T-helper 9 cell (primary cell): ENCODE measurements around the gene SAA2.
"Not testable (repeated sequence)": the region's sequence is repeated elsewhere in the genome, so short reads cannot be mapped to it uniquely, and the experiment has no call there.

Experiments
- DNase-seq: peaks from one replicate; pipeline ENCODE4 v3.0.0-alpha.2; 2020

Gene SAA2

GRCh38 chr11:18247191-18247581 is 1.3 kb downstream of the SAA2 start:
- not testable (repeated sequence) for DNase-seq

DNA sequence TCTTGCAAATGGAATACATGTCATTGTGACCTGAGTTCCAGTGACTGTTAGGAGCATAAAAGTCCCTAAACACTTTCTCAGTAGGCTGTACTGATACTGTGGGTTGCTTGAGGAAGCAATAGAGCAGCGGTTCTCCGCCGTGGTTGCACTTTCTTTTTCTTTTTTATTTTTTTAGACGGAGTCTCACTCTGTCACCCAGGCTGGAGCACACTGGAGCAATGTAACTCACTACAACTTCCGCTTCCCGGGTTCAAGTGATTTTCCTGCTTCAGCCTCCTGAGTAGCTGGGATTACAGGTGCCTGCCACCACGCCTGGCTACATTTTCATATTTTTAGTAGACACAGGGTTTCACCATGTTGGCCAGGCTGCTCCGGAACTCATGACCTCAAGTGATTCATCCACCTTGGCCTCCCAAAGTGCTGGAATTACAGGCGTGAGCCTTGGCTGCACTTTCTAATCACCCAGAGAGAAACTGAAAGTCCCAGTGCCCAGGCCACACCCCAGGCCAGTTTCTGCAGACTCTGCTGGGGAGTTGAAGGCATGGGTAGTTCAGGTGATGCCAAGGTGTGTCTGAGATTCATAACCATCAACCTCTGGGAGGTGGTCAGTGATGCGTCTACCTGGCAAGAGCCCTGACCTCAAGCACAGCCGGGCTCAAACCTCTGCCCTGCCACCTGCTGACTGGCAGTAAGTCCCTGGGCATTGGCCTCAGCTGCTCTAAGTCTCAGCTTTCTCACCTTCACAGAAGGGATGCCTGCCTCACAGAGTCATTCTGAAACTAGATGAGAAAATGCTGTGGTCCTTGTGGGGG is 1.9 kb downstream of the SAA2 start:
- DNase-seq = not testable (repeated sequence)

GRCh38 chr11:18245396-18245795 is 3.1 kb downstream of the SAA2 start:
- DNase-seq = no peak

GRCh38 chr11:18243783-18244362 is 4.6 kb downstream of the SAA2 start:
- peak; percentile 34 for DNase-seq

- no peak for DNase-seq
Measured at GRCh38 chr11:18239655-18240054, 8.8 kb downstream of the SAA2 start.

DNA sequence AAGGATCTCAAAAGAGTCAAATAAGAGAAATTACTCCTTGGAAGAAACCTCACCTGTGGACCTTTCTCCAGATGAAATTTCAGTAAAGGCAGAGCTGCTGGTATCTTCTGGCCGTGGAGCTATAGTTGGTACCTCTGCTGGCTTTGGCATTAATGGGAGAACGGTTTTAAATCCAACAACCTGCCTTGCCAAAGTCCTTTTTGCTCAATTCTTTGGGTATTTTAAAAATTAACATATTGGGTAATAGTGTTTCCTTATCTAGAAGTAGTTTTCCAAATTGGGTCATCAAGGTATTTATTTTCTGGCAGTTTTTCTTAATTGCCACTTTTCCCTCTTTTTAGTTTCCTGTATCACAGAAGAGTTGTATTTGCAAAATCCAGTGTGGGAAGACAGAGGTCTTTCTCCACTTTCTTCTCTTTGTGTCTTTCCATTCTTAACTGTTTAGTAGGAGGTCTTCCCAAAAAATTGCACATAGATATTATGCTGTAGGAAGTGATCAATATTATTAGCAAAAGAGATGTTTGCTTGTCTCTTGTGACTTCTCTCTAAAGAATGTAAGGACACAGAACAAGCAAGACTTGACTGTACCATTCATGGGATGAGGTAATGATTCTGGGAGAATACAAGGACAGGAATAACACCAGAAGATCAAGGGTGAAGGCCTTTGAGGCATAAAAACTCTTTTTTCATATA is 11.7 kb downstream of the SAA2 start, which contains the start of gene SAA4:
SAA4 (minus strand) TSS at position 139 of the 693 bp plus-strand sequence. CDS start 876 bp downstream, outside the sequence.
- no peak for DNase-seq

- DNase-seq = no peak
Measured at GRCh38 chr11:18235394-18236334, 12.8 kb downstream of the SAA2 start.

DNA sequence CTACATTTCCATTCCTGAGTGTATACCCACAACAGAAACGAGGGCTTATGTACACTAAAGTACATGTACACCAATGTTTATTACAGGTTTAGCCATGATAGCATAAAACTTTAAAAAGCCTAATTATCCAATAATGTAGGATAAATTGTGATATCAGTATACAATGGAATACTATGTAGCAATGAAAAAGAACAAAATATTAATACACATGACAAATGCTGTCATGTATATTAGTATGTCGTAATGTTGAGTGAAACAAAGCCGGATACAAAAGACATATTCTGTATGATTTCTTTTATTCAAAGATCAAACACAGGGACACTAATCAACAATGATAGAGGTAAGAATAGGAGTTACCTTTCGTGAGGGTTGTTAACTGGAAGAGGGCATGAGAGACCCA is 14.6 kb downstream of the SAA2 start:
- DNase-seq = no peak

GRCh38 chr11:18230859-18231258 is 17.6 kb downstream of the SAA2 start:
- DNase-seq = no peak

DNA sequence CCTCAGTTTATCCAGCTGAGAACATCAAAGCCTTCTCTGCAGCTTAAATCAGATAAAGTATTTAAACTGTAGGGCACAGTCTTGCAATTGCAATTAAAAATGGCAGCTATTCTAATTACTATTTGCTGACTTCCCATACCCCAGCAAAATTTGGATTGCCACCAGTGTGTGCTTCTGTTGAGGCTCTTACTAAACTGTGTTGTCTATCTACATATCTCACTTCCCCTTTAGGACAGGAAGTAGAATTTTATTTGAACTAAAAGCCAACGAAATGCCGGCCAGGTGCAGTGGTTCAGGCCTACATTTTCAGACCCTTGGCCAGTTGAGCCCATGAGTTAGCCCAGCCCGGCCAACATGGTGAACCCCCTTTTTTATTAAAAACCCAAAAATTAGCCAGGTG is 19.0 kb downstream of the SAA2 start:
- DNase-seq = no peak

- no peak for DNase-seq
Measured at GRCh38 chr11:18225913-18226312, 22.6 kb downstream of the SAA2 start.

- DNase-seq = no peak
Measured at GRCh38 chr11:18223591-18224387, 24.7 kb downstream of the SAA2 start.

GRCh38 chr11:18222814-18223421 is 25.6 kb downstream of the SAA2 start:
- DNase-seq = no peak

- DNase-seq = no peak
Measured at GRCh38 chr11:18221274-18221876, 27.1 kb downstream of the SAA2 start.

- DNase-seq = no peak
Measured at GRCh38 chr11:18209058-18209457, 39.4 kb downstream of the SAA2 start.

- no peak for DNase-seq
Measured at GRCh38 chr11:18204771-18205170, 43.7 kb downstream of the SAA2 start.

DNA sequence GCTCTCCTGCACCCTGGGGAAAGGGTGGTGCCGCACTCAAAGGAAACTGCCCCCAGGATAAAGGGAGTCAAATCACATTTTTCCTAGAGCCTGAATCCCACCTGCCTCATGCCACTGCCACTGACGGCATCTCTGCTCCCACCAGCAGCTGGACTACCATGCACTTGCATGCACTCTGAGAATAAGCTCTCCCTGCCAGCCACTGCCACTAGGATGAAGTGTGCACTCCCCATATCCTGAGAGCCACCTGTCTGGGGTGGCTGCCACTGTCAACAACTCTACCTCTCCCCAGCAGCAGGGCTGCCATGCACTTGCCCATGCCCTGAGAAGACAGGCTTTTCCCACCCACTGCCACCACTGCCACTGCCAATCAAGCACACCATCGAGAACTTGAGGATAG is 44.2 kb downstream of the SAA2 start:
- DNase-seq = no peak

- DNase-seq = no peak
Measured at GRCh38 chr11:18203723-18204122, 44.7 kb downstream of the SAA2 start.

DNA sequence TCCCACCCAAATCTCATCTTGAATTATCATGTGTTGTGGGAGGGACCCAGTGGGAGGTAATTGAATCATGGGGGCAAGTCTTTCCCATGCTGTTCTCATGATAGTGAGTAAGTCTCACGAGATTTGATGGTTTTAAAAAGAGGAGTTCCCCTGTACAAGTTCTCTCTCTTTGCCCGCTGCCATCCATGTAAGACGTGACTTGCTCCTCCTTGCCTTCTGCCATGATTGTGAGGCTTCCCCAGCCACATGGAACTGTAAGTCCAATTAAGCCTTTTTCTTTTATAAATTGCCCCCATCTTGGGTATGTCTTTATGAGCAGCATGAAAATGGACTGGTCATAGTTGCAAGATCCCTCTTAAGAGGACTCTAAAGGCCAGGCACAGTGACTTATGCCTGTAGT is 50.7 kb downstream of the SAA2 start:
- not testable (repeated sequence) for DNase-seq

DNA sequence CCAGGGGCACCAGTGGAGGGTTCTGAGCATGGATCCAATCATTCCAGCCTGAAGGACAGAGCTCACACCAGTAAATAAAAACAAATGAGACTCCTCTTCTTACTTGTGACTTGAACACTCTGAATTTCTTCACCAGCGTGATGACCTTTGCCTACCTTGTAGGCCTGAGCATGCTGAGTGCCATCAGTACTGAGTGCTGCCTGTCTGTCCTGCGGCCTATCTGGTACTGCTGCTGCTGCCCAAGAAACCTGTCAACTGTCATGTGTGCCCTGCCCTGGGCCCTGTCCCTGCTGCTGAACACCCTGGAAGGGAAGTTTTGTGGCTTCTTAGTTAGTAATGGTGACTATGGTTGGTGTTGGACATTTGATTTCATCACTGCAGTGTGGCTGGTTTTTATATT is 51.9 kb downstream of the SAA2 start:
- DNase-seq = no peak
